Activated naive CD4-positive, alpha-beta T cell (primary cell): Measurements from ENCODE around the gene FLT3.

ENCODE experiments used
- DNase-seq, 4 experiments: peaks; one replicate each; lab custom pipeline; 2025; lab: John Stamatoyannopoulos, UW

FLT3 gene

DNA sequence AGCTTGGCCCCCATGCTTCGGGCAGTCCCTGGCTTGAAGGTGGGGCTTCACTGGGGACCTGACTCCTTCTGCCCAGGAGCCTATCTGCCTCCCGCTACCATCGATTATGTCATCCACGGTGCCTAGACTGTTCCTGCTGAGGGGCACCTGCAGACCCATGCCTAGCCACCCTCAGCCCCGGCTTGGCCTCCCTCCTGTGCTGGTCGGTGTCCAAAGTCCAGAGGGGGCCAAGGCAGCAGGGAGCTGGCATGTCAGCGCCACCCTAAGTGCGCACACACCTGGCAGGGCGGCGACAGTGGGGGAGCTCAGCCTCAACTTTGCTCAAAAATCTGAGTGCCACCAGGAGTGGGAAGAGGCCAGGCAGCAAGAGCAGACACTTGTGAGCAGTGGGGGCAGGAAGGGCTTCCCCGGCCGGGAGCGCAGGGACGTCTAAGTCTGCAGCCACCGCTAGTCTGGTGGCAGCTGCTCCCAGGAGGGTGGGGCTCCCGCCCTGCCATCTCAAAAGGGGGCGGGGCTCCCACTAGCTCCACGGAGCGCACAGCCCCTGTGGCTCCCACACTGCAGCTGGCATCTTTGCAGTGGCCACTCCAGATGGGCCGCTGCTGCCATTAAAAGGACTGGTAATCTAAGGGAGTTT, 98.4 kb downstream of the FLT3 start:
- no peak for DNase-seq

GRCh38 chr13:28001049-28001448, 99.3 kb downstream of the FLT3 start:
- no peak for DNase-seq

- no peak for DNase-seq
Observed at GRCh38 chr13:28000567-28000966, 99.8 kb downstream of the FLT3 start.

GRCh38 chr13:27997904-27998522, 102.4 kb downstream of the FLT3 start:
- DNase-seq, result peak in 1 of 4 experiments; percentile 1

- DNase-seq, result no peak
Observed at GRCh38 chr13:27991881-27992280, 108.5 kb downstream of the FLT3 start.

- no peak for DNase-seq
Observed at GRCh38 chr13:27988520-27988919, 111.9 kb downstream of the FLT3 start, which contains the start of gene URAD. TSS of gene URAD (minus strand) at chr13:27988693. CDS start at chr13:27988637, 56 bp downstream.

DNA sequence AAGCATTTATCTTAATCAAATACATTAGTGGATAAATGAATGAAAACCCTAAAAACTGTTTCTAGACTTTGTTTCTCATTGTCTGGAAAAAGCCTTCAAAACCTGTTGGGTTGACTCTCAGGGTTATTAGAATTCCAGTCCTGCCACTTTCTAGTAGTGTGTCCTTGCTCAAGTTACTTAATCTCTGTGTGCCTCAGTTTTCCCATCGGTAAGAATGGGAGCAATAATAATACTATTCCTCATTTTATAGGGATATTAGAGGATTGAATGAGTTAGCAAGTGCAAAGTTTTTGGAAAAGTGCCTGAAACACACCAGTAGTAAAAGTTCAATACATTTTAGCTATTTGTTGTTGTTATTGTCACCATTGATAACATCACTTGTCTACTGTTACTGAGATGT, 114.8 kb downstream of the FLT3 start:
- DNase-seq, result no peak

GRCh38 chr13:27982361-27982760, 118.0 kb downstream of the FLT3 start:
- no peak for DNase-seq

DNA sequence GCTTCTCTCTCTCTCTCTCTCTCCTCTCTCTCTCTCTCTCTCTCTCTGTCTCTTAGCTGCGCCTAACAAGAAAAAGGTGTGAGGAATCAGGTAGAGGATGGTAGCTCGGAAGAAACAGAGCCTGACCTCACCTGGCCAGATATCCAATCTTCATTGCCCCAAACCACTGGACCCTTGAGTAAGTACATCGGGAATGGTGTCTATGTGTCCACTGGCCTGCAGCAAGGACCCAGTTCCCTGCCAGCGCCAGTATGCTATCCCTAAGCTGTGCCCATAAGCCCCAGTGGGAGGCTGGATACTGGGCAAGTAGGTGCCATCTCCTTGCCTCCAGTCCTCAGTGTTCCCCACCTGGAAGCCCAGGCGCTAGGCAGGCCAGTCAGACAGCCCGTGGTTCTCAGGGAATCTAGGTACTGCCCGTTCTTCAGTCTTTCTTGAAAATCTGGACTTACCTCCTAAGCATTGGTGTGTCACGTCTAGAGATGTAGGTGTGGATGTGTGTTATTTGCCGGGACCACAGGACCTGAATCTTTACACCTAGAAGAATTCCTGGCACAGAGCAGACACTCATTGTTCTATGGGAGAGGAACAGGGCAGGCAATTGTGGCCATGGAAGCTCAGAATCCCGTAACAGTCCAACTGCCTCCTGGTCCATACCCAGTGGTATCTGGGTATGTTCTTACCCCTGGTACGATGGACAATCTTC, 119.2 kb downstream of the FLT3 start:
- no peak for DNase-seq

- DNase-seq, result no peak
Observed at GRCh38 chr13:27980280-27980998, 119.9 kb downstream of the FLT3 start.

DNA sequence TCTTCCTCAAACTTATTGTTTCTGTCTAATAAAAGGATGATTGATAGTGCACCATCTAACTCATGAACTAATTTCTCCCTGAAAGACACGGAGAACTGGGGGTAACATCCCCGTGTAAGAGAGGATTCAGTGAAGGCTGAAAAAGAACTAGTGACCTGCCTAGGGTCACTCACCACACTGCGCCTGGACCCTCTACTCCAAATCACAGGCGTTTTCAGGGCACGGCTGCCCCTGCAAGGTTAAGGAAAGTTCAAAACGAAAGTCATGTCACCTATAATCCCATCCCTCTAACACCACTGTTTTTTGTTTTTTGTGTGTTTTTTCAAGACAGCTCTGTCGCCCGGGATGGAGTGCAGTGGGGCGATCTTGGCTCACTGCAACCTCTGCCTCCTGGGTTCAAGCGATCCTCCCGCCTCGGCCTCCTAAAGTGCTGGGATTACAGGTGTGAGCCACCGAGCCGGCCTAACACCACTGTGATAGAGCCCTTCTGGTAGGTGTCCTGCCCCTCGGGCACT, 120.6 kb downstream of the FLT3 start:
- DNase-seq, result no peak

DNA sequence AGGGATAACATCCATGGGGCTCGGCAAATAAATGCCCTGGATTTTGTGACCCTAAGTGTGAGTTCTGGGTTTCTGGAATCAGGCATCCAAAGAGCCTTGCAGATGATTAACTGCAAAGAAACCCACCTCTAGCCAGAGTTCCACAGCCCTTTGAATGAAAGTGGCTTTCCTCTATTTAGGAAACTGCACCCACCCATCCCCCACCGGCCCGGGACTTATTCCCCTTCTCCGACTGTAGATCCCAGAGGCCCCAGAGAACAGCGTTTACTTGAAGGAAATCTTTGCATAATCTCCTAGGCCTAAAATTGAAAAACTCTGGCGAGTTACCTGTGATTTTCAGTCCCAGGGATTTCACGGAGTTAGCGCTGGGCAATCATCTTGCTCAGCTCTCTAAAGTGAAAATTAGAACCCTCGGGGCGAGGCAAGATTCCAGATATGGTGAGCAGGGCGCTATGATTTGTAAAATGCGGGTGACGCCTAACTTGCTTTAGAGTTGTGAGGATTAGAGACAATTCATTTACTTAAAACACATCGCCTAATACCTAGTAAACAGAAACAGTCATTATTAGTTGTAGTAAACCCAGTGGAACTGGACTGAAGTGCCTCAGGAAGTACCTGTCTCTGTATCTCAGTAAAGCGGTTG, 121.3 kb downstream of the FLT3 start:
- DNase-seq, result no peak

GRCh38 chr13:27978301-27978968, 121.9 kb downstream of the FLT3 start:
- no peak for DNase-seq

DNA sequence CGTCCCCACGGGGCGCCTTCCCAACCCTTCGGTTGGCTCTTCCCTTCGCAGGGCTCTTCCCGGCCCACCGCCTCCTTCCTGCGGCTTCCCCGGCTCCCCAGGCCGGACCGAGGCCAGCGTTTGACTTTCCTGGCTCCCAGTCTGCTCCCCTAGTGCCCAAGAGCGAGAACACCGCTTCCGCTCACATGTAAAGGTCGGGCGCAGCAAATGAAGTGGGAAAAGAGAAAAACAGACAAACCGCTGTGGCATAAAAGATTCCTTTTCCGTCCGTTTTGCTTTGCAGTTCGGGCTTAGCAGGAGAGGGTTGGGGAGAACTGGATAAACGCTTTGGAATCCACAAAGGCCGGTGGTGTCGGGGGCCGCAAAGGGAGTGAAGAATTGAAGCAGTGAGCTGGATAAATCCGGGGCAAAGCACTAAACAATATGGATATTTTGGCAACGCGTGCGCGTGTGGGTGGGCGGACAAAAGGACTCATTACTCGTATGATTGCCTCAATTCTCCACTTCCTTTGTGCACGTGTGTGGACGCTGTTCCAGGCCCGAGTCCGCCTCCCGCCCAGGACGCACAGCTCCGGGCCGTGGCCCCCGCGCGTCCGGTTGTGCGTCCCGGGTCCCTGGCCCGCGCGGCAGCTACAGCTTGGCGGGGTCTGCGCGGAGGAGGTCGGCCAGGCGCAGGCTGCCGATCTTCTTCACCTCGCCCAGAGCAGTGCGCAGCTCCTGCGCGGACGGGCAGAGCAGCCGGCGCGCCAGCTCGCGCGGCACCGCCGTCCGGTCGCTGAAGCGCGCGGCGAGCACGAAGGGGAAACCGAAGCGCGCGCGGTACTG, 122.7 kb downstream of the FLT3 start:
- DNase-seq, result no peak

DNA sequence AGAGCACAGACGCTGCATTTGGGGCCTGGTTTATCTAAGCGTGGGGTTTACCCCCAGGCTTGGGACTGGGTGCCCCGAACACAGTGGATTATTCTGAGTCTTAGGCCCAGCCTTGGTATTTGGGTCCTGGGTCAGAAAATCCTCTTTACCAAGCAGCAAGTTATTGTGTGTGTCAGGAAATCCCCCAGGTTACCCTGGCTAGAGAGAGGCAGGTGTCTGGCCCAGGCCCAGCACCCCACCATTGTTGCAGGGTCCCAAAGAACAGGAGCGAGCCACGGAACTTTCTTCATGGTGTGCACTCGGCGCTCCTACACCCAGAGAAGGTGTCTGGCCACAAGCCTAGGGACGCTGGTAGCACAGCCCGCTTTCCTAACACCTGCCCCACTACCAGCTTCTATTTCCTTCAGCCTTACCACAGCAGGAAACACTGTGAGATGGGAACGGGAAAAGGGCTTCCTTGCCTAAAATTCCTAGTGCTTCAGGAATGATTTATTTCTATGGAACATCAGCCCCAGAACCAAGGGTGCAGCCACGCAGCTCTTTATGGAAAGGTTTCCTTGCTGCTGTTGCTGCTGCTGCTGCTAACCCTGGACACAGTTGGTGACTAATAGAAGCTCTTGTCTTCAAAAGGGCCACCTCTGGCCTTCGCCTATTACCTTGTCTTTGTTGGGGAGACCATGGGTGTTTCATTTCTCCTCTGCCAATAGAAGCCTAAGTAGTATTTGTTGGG, 123.8 kb downstream of the FLT3 start:
- DNase-seq, result no peak

DNA sequence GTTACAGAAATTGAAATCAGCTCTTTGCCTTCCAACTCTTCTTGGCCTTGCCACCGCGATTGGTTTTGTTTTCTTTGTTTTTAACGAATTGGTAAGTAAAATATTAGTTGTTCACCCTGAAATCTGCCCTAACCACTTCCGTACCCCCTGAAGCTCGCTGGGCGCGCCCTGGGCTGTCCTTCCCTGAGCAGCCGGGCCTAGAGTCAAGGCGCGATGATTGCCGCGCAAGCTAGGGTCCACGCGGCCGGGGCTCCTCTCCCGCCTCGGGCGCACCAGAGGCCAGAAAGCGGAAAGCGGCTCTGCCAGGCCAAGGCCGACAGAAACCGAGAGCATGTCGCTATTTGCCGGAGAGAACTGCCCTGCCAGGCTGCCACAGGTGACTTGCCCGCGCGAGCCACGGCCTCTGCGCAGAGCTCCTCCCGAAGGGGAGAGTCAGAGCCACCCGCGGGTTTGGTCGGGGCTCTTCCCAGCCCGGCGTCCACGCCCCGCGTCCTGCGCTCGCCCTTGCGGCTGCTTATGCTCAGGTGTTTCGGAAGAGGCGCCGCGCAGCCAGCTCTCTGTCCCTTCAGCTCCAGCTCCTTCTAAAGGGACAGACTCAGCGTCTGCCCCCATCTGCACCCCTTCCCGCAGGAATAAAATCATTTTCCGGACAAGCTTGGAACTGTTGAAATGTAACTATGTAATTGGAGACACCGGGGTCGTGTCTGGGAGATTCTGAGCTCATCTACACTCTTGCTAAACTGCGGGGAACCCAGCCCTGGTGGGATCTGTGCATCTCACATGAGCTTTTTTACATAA, 124.6 kb downstream of the FLT3 start:
- DNase-seq, result no peak

DNA sequence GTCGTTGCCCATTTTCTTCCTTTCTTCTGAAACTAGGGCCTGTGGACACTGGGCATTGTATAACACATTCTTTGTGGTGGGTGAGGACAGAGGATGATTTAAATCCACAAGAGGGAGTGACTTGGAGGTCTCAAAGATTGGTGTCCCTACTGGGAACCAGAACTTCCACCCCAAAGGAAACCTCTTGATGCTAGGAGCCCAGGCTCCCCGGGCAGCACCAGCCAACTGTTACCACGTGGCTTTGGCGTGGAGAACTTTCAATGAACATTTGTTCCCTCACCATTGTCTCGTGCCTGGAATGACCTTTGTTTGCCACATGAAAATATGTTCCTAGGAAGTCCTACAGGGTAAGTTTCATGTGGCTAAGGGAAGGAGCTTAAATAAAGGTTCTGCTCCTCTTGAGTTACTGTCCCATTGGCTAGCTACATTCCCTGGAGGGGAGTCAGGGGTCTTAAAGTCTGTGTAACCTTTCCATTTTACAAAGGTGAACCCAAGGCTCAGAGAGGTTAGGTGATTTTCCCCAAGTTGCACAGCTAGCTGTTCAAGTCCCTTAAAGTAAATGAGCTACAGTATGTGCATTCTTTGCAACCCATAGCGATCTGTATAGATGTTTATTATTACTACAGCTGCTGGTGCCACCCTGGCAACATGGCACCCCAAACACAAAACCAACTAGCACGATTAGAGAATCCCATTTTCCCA, 126.3 kb downstream of the FLT3 start:
- DNase-seq, result no peak

- DNase-seq, result no peak
Observed at GRCh38 chr13:27973291-27973690, 127.1 kb downstream of the FLT3 start.
